GM18519 (cell line): Measurements from ENCODE around the gene GALNT4.

Source experiments
- ATAC-seq: cut with Tn5 transposase; IDR thresholded peaks from one replicate; pipeline ENCODE4 v1.9.1; 2021; ENCODE audit warnings: mild to moderate bottlenecking, moderate library complexity; ENCODE audit not compliant: unreplicated experiment, low FRiP score

Gene GALNT4

GRCh38 chr12:89537389-89537788, 12.8 kb upstream of the GALNT4 start:
- no peak for ATAC-seq

GRCh38 chr12:89529738-89530137, 5.1 kb upstream of the GALNT4 start:
- peak; percentile 31 for ATAC-seq

GRCh38 chr12:89528434-89528833, 3.8 kb upstream of the GALNT4 start:
- ATAC-seq, result no peak

- ATAC-seq, result peak; percentile 43
Observed at GRCh38 chr12:89525824-89526770, 1.5 kb upstream of the GALNT4 start, which contains the start of gene POC1B. Gene POC1B (minus strand): TSS chr12:89526047. CDS start chr12:89525895, 152 bp downstream.

DNA sequence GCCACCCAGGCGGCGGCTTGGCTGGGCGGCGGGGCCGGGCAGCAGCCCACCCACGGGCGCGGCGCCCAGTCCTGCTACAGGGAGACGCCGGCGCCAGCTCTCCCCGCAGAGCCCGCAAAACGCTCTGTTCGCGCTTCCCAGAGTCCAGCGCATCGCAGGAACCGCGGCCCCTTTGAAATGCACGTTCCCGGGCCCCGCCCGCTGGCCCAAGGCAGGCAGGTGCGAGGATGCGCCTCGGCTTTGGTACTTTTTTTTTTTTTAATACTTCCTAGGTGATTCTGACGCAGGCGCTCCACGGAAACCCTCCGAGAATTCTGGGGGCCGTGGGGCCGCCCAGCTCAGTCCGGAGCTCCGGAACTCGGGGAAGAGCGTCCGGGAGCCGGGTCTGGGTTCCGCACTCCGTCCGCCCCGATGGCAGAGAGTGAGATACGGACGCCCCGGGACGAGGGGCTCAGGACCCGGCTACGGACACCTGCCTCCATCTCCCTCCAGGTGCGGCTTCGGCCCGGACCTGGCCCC, 768 bp upstream of the GALNT4 start:
- peak; percentile 12 for ATAC-seq

GRCh38 chr12:89523843-89524540, 604 bp downstream of the GALNT4 start:
- ATAC-seq, result no peak

DNA sequence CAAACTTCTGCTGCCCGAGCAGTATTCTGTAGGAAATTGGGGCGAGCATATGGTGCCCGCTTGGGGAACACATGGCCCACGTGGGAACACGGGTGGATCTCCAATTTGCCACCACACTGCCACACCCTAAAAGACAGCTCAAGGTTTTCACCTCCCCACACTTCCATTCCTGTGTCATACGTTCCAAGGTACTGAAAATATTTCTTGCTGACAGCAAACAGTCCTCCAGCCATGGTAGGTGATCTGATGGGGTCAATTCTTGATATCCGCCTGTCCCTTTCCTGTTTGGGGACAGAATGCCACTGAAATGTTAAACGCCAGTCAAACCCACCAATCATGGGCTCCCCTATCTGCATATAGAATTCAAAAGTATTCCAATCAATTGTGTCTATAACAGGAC, 1.2 kb downstream of the GALNT4 start:
- no peak for ATAC-seq

- ATAC-seq, result no peak
Observed at GRCh38 chr12:89521364-89522223, 3.0 kb downstream of the GALNT4 start.

GRCh38 chr12:89517720-89518119, 6.9 kb downstream of the GALNT4 start:
- no peak for ATAC-seq

GRCh38 chr12:89516633-89517032, 8.0 kb downstream of the GALNT4 start:
- ATAC-seq, result no peak

DNA sequence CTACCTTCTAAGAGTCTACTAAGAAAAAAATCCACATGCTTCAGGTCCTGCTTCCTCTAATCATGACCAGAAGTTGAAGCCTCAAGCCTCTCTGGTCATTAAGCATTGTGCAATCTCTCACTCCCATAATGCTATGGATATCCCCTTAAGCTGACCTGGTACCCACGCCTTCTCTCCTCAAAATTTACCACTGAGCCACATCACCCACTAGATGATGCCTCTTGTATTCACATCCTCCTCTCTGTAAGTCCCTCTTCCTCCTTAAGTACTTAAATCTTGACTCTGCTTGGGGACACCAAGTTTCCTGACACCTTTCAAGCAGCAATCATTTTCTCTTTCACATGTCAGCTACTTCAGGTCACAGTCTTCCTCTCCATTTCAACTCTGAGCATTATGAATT, 9.8 kb downstream of the GALNT4 start:
- peak; percentile 58 for ATAC-seq

- ATAC-seq, result no peak
Observed at GRCh38 chr12:89513544-89513943, 11.1 kb downstream of the GALNT4 start.

GRCh38 chr12:89507015-89507824, 17.4 kb downstream of the GALNT4 start:
- no peak for ATAC-seq

DNA sequence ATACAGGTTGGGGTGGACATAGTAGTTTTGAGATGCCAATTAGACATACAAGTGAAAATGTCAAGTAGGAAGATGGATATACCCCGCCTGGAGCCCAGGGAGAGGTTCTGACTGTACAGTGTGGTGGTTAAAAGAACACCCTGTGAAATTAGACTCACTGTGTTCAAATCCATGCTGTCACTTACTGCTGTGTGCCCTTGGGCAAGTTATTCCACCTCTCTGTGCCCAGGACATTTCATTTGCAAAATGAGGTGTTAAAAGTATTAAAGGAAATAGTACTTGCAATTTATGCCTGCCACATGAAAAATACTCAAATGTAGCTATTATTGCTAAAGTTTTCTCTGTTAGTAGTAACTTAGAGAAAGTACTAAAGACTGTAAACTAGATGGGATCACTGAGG, 18.5 kb downstream of the GALNT4 start:
- ATAC-seq, result no peak

DNA sequence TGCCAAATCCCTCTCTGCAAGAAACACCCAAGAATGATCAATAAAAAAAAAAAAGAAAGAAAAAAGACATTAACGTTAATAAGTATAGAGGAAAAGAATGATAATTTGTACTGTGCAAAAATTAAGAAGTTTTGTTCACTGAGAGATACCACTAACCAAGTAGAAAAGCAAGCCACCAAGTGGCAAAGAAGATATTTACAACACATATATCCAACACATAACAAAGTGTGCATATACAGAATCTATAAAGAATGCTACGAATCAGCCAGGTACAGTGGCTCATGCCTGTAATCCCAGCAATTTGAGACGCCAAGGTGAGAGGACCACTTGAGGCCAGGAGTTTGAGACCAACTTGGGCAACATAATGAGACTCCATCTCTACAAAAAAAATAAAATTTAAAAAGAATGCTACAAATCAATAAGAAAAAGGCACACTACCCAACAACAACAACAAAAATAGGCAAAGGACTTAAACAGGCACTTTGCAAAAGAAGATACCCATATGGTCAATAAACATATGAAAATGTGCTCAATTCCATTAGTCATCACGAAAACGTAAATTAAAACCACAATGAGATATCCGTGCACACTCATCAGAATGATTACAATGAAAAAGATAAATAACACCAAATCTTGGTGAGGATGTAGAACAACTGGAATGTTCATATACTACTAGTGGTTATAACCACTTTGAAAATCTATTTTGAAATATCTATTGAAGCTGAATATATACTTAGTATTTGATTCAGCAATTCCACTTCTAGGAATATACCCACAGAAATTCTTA, 19.8 kb downstream of the GALNT4 start:
- no peak for ATAC-seq

- no peak for ATAC-seq
Observed at GRCh38 chr12:89501793-89502192, 22.8 kb downstream of the GALNT4 start.

DNA sequence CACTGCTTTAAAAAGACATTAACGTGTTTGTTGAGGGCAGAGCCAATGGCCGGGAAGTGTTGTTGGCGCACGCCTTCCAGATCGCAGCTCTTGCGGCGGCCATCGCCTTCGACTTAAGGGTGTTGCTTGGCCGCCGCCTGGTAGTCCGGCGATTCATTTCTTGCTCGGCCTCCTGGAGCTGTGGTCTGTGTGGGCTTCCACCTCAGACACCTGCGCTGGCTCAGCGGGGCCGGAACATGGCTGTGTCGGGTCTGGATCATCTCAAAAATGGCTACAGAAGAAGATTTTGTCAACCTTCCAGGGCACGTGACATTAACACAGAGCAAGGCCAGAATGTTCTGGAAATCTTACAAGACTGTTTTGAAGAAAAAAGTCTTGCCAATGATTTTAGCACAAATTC, 24.7 kb downstream of the GALNT4 start:
- no peak for ATAC-seq

- ATAC-seq, result no peak
Observed at GRCh38 chr12:89497467-89497866, 27.1 kb downstream of the GALNT4 start.

DNA sequence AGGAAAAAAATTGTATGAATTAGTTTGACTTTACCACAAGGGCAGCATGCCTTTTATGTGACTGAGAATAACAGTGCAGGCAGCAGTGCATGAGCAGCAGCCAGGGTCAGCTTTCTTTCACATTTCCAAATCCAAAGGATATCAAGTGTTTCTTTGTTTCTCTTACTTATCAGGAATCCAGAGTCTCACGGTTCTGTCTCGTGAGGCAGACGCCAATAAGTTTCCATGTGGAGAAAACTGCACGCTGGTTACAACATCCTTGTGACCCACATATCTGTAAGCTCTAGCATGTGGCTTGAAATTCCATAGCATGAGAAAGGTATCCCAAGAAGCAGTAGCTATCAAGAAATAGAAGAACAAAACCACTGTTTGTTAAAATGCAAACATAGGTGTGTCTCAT, 27.6 kb downstream of the GALNT4 start:
- no peak for ATAC-seq
